SK-N-SH (cell line): ENCODE results near the gene TMEM176A.

Source experiments
- CTCF ChIP-seq: fragments of 200-600 bp; sonication (generic); IDR thresholded peaks from 2 replicates; pipeline ENCODE4 v1.6.1; 2017; ENCODE audit warnings: antibody characterized with exemption, mild to moderate bottlenecking, moderate library complexity
- NFIC ChIP-seq: IDR thresholded peaks from 2 replicates; pipeline ENCODE4 v1.4.0; 2012; ENCODE audit warnings: borderline replicate concordance
- TCF12 ChIP-seq: IDR thresholded peaks from 2 replicates; pipeline ENCODE4 v1.4.0; 2012

DNA sequence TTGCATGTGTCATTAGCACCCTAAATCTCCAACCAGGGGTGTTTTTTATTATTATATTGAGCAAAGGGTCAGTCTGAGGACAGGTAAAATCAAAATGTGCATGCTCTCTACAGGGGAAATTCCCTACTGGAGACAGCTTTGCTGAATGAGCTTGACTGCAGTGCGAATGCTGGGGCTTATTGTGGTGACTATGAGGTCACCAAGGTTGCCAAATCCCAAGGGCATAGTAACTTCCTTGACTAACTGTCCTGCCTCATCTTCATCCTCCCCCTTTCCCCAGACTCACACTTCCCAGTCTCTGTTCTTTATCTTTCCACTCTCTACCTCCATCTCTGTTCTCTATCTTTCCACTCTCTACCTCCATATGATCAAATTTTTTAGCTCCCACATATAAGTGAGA, 28.9 kb downstream of the TMEM176A start:
- no peak for TF ChIP-seq NFIC
- TF ChIP-seq CTCF, result no peak
- no peak for TF ChIP-seq TCF12
